K562 (cell line): ENCODE data around the gene CCL8.

Source experiments
- CCNT2 ChIP-seq: IDR thresholded peaks from 2 replicates; pipeline ENCODE4 v1.6.1; 2011; ENCODE audit warnings: borderline replicate concordance, low read depth, mild to moderate bottlenecking, moderate library complexity, mixed read lengths, low read length; ENCODE audit not compliant: insufficient read length; ENCODE audit errors: extremely low read depth
- CREBBP ChIP-seq: IDR thresholded peaks from one replicate; pipeline ENCODE4 v1.6.1; 2012; ENCODE audit warnings: low read depth, mild to moderate bottlenecking, control low read depth, inconsistent platforms, low read length
- SRF ChIP-seq, 2 experiments: fragments of 250-450, 450-650 bp in 1 of 2; sonication (Bioruptor Pico) in 1 of 2; sonication (generic) in 1 of 2; formaldehyde crosslinking; IDR thresholded peaks; 2 replicates each; pipeline versions ENCODE4 v1.5.0 to v1.5.1; 2020 to 2022; ENCODE audit warnings: mild to moderate bottlenecking in 1 of 2, missing genetic modification reagents in 1 of 2
- TF ChIP-seq, protein P1 (sequence below): fragments of 250-450 bp; sonication (Bioruptor Pico); IDR thresholded peaks from 2 replicates; pipeline ENCODE4 v1.5.0; 2020; ENCODE audit warnings: mild to moderate bottlenecking, borderline replicate concordance
- TF ChIP-seq, protein P2 (sequence below), 3 experiments: IDR thresholded peaks in 2 of 3; conservative IDR thresholded peaks in 1 of 3; 2 replicates each; pipeline ENCODE4 v1.5.1; 2011 to 2012; ENCODE audit warnings: low read length in 3 of 3, mild to moderate bottlenecking in 3 of 3, control low read depth in 2 of 3, improper control_type of control experiment in 1 of 3, inconsistent platforms in 1 of 3, low read depth in 1 of 3, mixed read lengths in 1 of 3, moderate library complexity in 1 of 3; ENCODE audit not compliant: insufficient read depth in 2 of 3

DNA sequence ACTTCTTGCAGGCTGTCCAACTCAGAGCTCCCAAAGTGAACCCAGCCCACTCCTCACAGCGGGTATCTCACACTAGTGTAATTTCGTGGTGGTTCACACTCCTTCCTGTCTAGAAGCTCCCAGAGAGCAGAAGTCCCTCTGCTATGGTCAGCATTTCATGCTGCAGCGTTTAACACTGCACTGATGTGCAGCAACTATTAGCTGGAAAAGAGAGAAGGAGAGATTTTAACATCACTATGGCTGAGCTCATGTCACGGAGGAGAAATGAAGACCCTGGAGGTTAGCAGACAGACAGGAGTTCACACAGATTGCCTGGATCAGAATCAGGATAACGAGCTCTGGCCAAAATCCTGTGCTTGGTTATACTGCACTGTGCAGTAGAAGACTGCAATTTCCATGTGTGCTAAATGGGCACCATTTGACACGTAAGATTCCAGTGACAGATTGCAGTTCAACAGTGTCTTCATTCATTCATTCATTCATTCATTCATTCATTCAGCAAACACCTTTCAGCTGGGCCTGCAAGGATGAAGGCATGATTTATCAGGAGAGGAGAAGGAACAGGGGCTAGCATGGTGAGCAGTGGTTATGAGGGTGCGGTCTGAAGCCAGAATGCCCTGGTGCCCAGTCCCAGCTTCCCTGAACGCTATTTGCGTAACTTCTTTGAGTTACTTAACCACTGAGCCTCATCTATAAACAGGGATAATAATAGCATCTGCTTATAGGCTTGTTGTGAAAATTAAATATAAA is 49.1 kb downstream of the CCL8 start:
- TF ChIP-seq CCNT2 (no peak), CREBBP (no peak), SRF (CRISPR knock-in tag; IDR thresholded peaks at IDR 0.05) (no peak)
- TF ChIP-seq, protein P1, sequence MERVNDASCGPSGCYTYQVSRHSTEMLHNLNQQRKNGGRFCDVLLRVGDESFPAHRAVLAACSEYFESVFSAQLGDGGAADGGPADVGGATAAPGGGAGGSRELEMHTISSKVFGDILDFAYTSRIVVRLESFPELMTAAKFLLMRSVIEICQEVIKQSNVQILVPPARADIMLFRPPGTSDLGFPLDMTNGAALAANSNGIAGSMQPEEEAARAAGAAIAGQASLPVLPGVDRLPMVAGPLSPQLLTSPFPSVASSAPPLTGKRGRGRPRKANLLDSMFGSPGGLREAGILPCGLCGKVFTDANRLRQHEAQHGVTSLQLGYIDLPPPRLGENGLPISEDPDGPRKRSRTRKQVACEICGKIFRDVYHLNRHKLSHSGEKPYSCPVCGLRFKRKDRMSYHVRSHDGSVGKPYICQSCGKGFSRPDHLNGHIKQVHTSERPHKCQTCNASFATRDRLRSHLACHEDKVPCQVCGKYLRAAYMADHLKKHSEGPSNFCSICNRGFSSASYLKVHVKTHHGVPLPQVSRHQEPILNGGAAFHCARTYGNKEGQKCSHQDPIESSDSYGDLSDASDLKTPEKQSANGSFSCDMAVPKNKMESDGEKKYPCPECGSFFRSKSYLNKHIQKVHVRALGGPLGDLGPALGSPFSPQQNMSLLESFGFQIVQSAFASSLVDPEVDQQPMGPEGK (CRISPR knock-in tag): no peak
- TF ChIP-seq, protein P2, sequence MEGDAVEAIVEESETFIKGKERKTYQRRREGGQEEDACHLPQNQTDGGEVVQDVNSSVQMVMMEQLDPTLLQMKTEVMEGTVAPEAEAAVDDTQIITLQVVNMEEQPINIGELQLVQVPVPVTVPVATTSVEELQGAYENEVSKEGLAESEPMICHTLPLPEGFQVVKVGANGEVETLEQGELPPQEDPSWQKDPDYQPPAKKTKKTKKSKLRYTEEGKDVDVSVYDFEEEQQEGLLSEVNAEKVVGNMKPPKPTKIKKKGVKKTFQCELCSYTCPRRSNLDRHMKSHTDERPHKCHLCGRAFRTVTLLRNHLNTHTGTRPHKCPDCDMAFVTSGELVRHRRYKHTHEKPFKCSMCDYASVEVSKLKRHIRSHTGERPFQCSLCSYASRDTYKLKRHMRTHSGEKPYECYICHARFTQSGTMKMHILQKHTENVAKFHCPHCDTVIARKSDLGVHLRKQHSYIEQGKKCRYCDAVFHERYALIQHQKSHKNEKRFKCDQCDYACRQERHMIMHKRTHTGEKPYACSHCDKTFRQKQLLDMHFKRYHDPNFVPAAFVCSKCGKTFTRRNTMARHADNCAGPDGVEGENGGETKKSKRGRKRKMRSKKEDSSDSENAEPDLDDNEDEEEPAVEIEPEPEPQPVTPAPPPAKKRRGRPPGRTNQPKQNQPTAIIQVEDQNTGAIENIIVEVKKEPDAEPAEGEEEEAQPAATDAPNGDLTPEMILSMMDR (IDR thresholded peaks at IDR 0.05 in 2 of 3, conservative IDR thresholded peaks at IDR 0.05 in 1 of 3; ENCODE audit: insufficient read depth in 2 of 3, low read depth in 1 of 3, low read length in 3 of 3): no peak
